HepG2 (cell line): Measurements from ENCODE around the gene FLT3LG. TPM values are rescaled to one million over a fixed set of nuclear protein-coding genes. Genes with fewer than 3 reads are reported as not detected.
A peak's percentile ranks its signal among the peaks of the same experiment; 100 is the strongest.

Experiments
- AGO2 ChIP-seq: fragments of 200-400 bp; formaldehyde crosslinking; optimal IDR thresholded peaks from 2 replicates; pipeline ENCODE3; 2017; ENCODE audit warnings: mild to moderate bottlenecking, low read depth, low read length, moderate library complexity
- HDAC1 ChIP-seq: sonication (generic); formaldehyde crosslinking; IDR thresholded peaks from 2 replicates; pipeline ENCODE4 v1.5.1; 2020; ENCODE audit warnings: mild to moderate bottlenecking, missing genetic modification reagents
- HDAC6 ChIP-seq: fragments of 200-600 bp; sonication (generic); IDR thresholded peaks from 2 replicates; pipeline ENCODE4 v1.7.0; 2017; ENCODE audit warnings: mild to moderate bottlenecking, antibody characterized with exemption, low read length, low read depth
- KDM5A ChIP-seq: fragments of 200-600 bp; sonication (generic); IDR thresholded peaks from 2 replicates; pipeline ENCODE4 v1.7.0; 2018; ENCODE audit warnings: antibody characterized with exemption, mild to moderate bottlenecking, low read length, borderline replicate concordance
- ZNF24 ChIP-seq: fragments of 450-650 bp; IDR thresholded peaks from 2 replicates; pipeline ENCODE4 v1.6.1; 2017; ENCODE audit warnings: antibody characterized with exemption, mild to moderate bottlenecking
- ZNF607 ChIP-seq: sonication (generic); formaldehyde crosslinking; IDR thresholded peaks from 2 replicates; pipeline ENCODE4 v1.5.1; 2020; ENCODE audit warnings: missing genetic modification reagents, mild to moderate bottlenecking, borderline replicate concordance
- ZSCAN20 ChIP-seq: sonication (generic); formaldehyde crosslinking; IDR thresholded peaks from 2 replicates; pipeline ENCODE4 v1.4.0; 2020; ENCODE audit warnings: missing genetic modification reagents, mild to moderate bottlenecking, borderline replicate concordance
- polyA plus RNA-seq, 8 experiments: library from polyadenylated mRNA; depleted of rRNA in 3 of 8; stranded (reverse) in 7 of 8; unstranded in 1 of 8; fragments of >200 nt; fragmentation: Illumina TruSeq in 4 of 8; extraction: Trizol in 4 of 8; gene quantifications; 2 replicates each; pipeline versions ENCODE4 v1.2.1 to v1.2.3, GENCODE V29; 2011 to 2016; ENCODE audit warnings: low read depth in 4 of 8, missing spikeins in 1 of 8, mixed read lengths in 1 of 8; ENCODE audit not compliant: insufficient read depth in 1 of 8
- total RNA-seq, 5 experiments: library from RNA; depleted of rRNA; stranded (reverse); fragments of >200 nt; fragmentation: Illumina TruSeq; extraction: Trizol; gene quantifications; 2 replicates each; pipeline ENCODE4 v1.2.3, GENCODE V29; 2016; ENCODE audit warnings: low read depth in 1 of 5
- TF ChIP-seq, protein P1 (sequence below): sonication (generic); formaldehyde crosslinking; IDR thresholded peaks from 2 replicates; pipeline ENCODE4 v1.9.0; 2021; ENCODE audit warnings: mild to moderate bottlenecking, missing genetic modification reagents
- TF ChIP-seq, protein P2 (sequence below): sonication (generic); formaldehyde crosslinking; IDR thresholded peaks from 2 replicates; pipeline ENCODE4 v1.8.0; 2022; ENCODE audit warnings: mild to moderate bottlenecking, missing genetic modification reagents; ENCODE audit not compliant: insufficient replicate concordance
- TF ChIP-seq, protein P3 (sequence below): sonication (generic); formaldehyde crosslinking; IDR thresholded peaks from 2 replicates; pipeline ENCODE4 v1.8.0; 2022; ENCODE audit warnings: missing genetic modification reagents, mild to moderate bottlenecking, inconsistent platforms, borderline replicate concordance
- TF ChIP-seq, protein P4 (sequence below): sonication (generic); formaldehyde crosslinking; IDR thresholded peaks from 2 replicates; pipeline ENCODE4 v1.4.0; 2020; ENCODE audit warnings: missing genetic modification reagents, borderline replicate concordance

The FLT3LG gene
- total and polyA plus RNA-seq, 2 of the 13 experiments (the other 11 are each of a cell fraction or from before 2014, with no cell fraction given), result 1.5 to 2.6 TPM

DNA sequence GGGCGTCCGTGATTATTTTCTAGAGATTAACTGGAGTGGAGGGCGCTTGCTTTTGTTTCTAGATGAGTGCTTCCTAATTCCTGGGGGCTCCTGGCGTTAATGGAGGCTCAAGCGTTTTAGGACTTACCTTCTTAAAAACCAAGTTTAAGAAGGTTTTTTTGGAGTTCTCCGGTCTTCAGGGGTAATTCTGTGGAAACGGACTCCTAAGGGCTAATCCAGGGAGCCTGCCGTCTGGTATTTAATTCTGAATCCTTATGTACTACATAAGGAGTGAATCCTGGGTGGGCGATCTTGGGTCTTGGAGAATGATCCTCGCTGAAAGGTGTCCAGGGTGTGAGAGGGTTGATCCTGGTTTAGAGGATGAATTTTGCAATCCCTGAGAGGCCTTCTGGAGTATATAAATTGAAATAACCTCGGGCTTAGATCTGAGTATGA, 22.6 kb downstream of the FLT3LG start (continued):
- TF ChIP-seq, protein P1, sequence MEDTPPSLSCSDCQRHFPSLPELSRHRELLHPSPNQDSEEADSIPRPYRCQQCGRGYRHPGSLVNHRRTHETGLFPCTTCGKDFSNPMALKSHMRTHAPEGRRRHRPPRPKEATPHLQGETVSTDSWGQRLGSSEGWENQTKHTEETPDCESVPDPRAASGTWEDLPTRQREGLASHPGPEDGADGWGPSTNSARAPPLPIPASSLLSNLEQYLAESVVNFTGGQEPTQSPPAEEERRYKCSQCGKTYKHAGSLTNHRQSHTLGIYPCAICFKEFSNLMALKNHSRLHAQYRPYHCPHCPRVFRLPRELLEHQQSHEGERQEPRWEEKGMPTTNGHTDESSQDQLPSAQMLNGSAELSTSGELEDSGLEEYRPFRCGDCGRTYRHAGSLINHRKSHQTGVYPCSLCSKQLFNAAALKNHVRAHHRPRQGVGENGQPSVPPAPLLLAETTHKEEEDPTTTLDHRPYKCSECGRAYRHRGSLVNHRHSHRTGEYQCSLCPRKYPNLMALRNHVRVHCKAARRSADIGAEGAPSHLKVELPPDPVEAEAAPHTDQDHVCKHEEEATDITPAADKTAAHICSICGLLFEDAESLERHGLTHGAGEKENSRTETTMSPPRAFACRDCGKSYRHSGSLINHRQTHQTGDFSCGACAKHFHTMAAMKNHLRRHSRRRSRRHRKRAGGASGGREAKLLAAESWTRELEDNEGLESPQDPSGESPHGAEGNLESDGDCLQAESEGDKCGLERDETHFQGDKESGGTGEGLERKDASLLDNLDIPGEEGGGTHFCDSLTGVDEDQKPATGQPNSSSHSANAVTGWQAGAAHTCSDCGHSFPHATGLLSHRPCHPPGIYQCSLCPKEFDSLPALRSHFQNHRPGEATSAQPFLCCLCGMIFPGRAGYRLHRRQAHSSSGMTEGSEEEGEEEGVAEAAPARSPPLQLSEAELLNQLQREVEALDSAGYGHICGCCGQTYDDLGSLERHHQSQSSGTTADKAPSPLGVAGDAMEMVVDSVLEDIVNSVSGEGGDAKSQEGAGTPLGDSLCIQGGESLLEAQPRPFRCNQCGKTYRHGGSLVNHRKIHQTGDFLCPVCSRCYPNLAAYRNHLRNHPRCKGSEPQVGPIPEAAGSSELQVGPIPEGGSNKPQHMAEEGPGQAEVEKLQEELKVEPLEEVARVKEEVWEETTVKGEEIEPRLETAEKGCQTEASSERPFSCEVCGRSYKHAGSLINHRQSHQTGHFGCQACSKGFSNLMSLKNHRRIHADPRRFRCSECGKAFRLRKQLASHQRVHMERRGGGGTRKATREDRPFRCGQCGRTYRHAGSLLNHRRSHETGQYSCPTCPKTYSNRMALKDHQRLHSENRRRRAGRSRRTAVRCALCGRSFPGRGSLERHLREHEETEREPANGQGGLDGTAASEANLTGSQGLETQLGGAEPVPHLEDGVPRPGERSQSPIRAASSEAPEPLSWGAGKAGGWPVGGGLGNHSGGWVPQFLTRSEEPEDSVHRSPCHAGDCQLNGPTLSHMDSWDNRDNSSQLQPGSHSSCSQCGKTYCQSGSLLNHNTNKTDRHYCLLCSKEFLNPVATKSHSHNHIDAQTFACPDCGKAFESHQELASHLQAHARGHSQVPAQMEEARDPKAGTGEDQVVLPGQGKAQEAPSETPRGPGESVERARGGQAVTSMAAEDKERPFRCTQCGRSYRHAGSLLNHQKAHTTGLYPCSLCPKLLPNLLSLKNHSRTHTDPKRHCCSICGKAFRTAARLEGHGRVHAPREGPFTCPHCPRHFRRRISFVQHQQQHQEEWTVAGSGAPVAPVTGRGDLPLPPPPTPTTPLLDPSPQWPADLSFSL (CRISPR knock-in tag), result no peak
- TF ChIP-seq, protein P2, sequence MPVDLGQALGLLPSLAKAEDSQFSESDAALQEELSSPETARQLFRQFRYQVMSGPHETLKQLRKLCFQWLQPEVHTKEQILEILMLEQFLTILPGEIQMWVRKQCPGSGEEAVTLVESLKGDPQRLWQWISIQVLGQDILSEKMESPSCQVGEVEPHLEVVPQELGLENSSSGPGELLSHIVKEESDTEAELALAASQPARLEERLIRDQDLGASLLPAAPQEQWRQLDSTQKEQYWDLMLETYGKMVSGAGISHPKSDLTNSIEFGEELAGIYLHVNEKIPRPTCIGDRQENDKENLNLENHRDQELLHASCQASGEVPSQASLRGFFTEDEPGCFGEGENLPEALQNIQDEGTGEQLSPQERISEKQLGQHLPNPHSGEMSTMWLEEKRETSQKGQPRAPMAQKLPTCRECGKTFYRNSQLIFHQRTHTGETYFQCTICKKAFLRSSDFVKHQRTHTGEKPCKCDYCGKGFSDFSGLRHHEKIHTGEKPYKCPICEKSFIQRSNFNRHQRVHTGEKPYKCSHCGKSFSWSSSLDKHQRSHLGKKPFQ (CRISPR knock-in tag), result peak; percentile 34
- TF ChIP-seq, protein P3, sequence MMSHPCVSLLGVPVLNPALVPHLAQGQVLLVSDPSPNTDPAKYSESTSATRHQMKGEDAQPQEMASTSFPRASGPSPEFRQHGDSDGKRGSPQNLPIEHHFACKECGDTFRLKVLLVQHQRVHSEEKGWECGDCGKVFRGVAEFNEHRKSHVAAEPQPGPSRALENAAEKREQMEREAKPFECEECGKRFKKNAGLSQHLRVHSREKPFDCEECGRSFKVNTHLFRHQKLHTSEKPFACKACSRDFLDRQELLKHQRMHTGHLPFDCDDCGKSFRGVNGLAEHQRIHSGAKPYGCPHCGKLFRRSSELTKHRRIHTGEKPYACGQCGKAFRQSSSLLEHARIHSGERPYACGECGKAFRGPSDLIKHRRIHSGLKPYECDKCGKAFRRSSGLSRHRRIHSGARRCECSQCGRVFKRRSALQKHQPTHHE (CRISPR knock-in tag), result no peak
- 0 out of 2 replicates have a peak, but pooled peaks have one; percentile 2 for TF ChIP-seq ZNF607 (CRISPR knock-in tag)
- TF ChIP-seq KDM5A, result peak; percentile 70
- TF ChIP-seq AGO2, result no peak
- 0 out of 2 replicates have a peak, but pooled peaks have one; percentile 27 for TF ChIP-seq ZNF24
- no peak for TF ChIP-seq ZSCAN20
- TF ChIP-seq, protein P4, sequence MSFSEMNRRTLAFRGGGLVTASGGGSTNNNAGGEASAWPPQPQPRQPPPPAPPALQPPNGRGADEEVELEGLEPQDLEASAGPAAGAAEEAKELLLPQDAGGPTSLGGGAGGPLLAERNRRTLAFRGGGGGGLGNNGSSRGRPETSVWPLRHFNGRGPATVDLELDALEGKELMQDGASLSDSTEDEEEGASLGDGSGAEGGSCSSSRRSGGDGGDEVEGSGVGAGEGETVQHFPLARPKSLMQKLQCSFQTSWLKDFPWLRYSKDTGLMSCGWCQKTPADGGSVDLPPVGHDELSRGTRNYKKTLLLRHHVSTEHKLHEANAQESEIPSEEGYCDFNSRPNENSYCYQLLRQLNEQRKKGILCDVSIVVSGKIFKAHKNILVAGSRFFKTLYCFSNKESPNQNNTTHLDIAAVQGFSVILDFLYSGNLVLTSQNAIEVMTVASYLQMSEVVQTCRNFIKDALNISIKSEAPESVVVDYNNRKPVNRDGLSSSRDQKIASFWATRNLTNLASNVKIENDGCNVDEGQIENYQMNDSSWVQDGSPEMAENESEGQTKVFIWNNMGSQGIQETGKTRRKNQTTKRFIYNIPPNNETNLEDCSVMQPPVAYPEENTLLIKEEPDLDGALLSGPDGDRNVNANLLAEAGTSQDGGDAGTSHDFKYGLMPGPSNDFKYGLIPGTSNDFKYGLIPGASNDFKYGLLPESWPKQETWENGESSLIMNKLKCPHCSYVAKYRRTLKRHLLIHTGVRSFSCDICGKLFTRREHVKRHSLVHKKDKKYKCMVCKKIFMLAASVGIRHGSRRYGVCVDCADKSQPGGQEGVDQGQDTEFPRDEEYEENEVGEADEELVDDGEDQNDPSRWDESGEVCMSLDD (CRISPR knock-in tag), result no peak
- 0 out of 2 replicates have a peak, but pooled peaks have one; percentile 80 for TF ChIP-seq HDAC6
- peak; percentile 12; the same call in 1 of the 2 replicates for TF ChIP-seq HDAC1 (CRISPR knock-in tag)
